SK-N-SH treated with all-trans-retinoic acid at 6 μM for 48 hours (cell line): ENCODE measurements around the gene ARL5A.

Source experiments
- CREB5 ChIP-seq: fragments of 250-450 bp; sonication (Bioruptor Pico); IDR thresholded peaks from 2 replicates; pipeline ENCODE4 v1.5.1; 2020; ENCODE audit warnings: low read depth, mild to moderate bottlenecking, moderate library complexity
- OSR1 ChIP-seq: fragments of 250-450 bp; sonication (Bioruptor Pico); IDR thresholded peaks from 2 replicates; pipeline ENCODE4 v1.8.0; 2022; ENCODE audit warnings: moderate library complexity, mild to moderate bottlenecking, inconsistent platforms
- PATZ1 ChIP-seq: fragments of 250-450 bp; sonication (Bioruptor Pico); IDR thresholded peaks from 2 replicates; pipeline ENCODE4 v1.8.0; 2020; ENCODE audit warnings: mild to moderate bottlenecking, moderate library complexity, borderline replicate concordance
- RARB ChIP-seq: fragments of 250-450 bp; sonication (Bioruptor Pico); IDR thresholded peaks from 2 replicates; pipeline ENCODE4 v1.8.0; 2021; ENCODE audit warnings: mild to moderate bottlenecking, moderate library complexity
- TSHZ2 ChIP-seq: fragments of 250-450 bp; sonication (Bioruptor Pico); IDR thresholded peaks from 2 replicates; pipeline ENCODE4 v1.5.0; 2020; ENCODE audit warnings: mild to moderate bottlenecking, moderate library complexity
- ZFP3 ChIP-seq: fragments of 250-450 bp; sonication (Bioruptor Pico); IDR thresholded peaks from 2 replicates; pipeline ENCODE4 v1.5.0; 2020; ENCODE audit warnings: mild to moderate bottlenecking, moderate library complexity

- TF ChIP-seq RARB (CRISPR knock-in tag) (no peak), CREB5 (CRISPR knock-in tag) (no peak), OSR1 (no peak), PATZ1 (CRISPR knock-in tag) (no peak), TSHZ2 (CRISPR knock-in tag) (no peak), ZFP3 (no peak)
Measured at GRCh38 chr2:151799886-151800292, 28.3 kb downstream of the ARL5A start.
